H1 (cell line): ENCODE data around the gene HBD. TPM values are rescaled to one million over a fixed set of nuclear protein-coding genes. Genes with fewer than 3 reads are reported as not detected.

Source experiments
- CTCF ChIA-PET: fragments of 300-600 bp; sonication (Branson Sonifier 250); formaldehyde crosslinking; loops from one replicate; lab custom pipeline; 2021; ENCODE audit not compliant: partially characterized antibody; lab: Charles Lee
- POLR2A ChIA-PET: fragments of 300-600 bp; sonication (Branson Sonifier 250); formaldehyde crosslinking; loops from one replicate; lab custom pipeline; 2021; ENCODE audit warnings: inconsistent platforms; ENCODE audit not compliant: partially characterized antibody; lab: Charles Lee
- DNase-seq, 2 experiments: peaks; one replicate each; pipeline versions ENCODE4 v3.0.0 to v3.0.0-alpha.2; 2010 to 2022; ENCODE audit warnings: low spot score in 2 of 2, low read depth in 1 of 2, mixed read lengths in 1 of 2
- FAIRE-seq: peaks from 2 replicates; lab custom pipeline; 2011; peaks lifted over from hg19 to GRCh38; lab: Jason Lieb, UNC
- H2AFZ ChIP-seq: 2 replicates; pipeline ENCODE4 v1.8.1; 2012; ENCODE audit warnings: low read length, inconsistent platforms
- H2AK5ac ChIP-seq: 2 replicates; pipeline ENCODE4 v1.6.1; 2013; ENCODE audit warnings: low read depth, low read length
- H2BK120ac ChIP-seq: replicated peaks from 2 replicates; pipeline ENCODE3; 2013; ENCODE audit warnings: low read depth, low read length, inconsistent platforms
- H2BK12ac ChIP-seq: 2 replicates; pipeline ENCODE4 v1.6.1; 2013; ENCODE audit warnings: low read depth, low read length
- H2BK15ac ChIP-seq: 2 replicates; pipeline ENCODE4 v1.6.1; 2013; ENCODE audit warnings: low read length
- H2BK20ac ChIP-seq: 2 replicates; pipeline ENCODE4 v1.6.1; 2013; ENCODE audit warnings: low read length
- H2BK5ac ChIP-seq: 2 replicates; pipeline ENCODE4 v1.6.1; 2013; ENCODE audit warnings: low read depth, low read length
- H3K14ac ChIP-seq: 2 replicates; pipeline ENCODE4 v1.6.1; 2013; ENCODE audit warnings: inconsistent platforms; ENCODE audit not compliant: insufficient read length
- H3K18ac ChIP-seq: 2 replicates; pipeline ENCODE4 v1.6.1; 2013; ENCODE audit warnings: low read length; ENCODE audit errors: extremely low read depth
- H3K23ac ChIP-seq: 2 replicates; pipeline ENCODE4 v1.6.1; 2013; ENCODE audit warnings: inconsistent platforms; ENCODE audit not compliant: insufficient read length
- H3K23me2 ChIP-seq: 2 replicates; pipeline ENCODE4 v1.6.1; 2013; ENCODE audit warnings: low read depth, low read length
- H3K27ac ChIP-seq: 2 replicates; pipeline ENCODE4 v1.6.1; 2011; ENCODE audit warnings: low read depth, low read length, inconsistent platforms
- H3K27me3 ChIP-seq, 4 experiments: replicated peaks in 1 of 4; 1 replicate in 1 of 4; 2 replicates in 3 of 4; pipeline versions ENCODE4 v1.6.1 to v1.8.1; 2011 to 2013; ENCODE audit warnings: low read length in 3 of 4, mild to moderate bottlenecking in 3 of 4, inconsistent platforms in 2 of 4, mixed read lengths in 2 of 4, moderate library complexity in 1 of 4; ENCODE audit not compliant: control insufficient read depth in 3 of 4, insufficient read depth in 3 of 4; ENCODE audit errors: extremely low read depth in 1 of 4
- H3K36me3 ChIP-seq, 4 experiments: 2 replicates each; pipeline versions ENCODE4 v1.6.1 to v1.8.1; 2011 to 2013; ENCODE audit warnings: mild to moderate bottlenecking in 4 of 4, low read length in 3 of 4, moderate library complexity in 2 of 4, control low read depth in 1 of 4, inconsistent platforms in 1 of 4; ENCODE audit not compliant: insufficient read depth in 4 of 4, control insufficient read depth in 2 of 4
- H3K4ac ChIP-seq: replicated peaks from 2 replicates; pipeline ENCODE3; 2013; ENCODE audit warnings: low read length, low read depth, mixed read lengths, inconsistent platforms; ENCODE audit not compliant: insufficient read length
- H3K4me1 ChIP-seq, 4 experiments: replicated peaks in 1 of 4; 1 replicate in 1 of 4; 2 replicates in 3 of 4; pipeline versions ENCODE4 v1.6.1 to v1.8.1; 2011 to 2013; ENCODE audit warnings: low read length in 3 of 4, inconsistent platforms in 2 of 4, mixed read lengths in 1 of 4; ENCODE audit not compliant: insufficient read depth in 4 of 4, control insufficient read depth in 3 of 4
- H3K4me2 ChIP-seq, 2 experiments: 2 replicates each; pipeline versions ENCODE4 v1.6.1 to v1.8.1; 2011 to 2013; ENCODE audit warnings: low read depth in 2 of 2, low read length in 2 of 2, control low read depth in 1 of 2, inconsistent platforms in 1 of 2, mild to moderate bottlenecking in 1 of 2; ENCODE audit not compliant: insufficient read depth in 1 of 2
- H3K4me3 ChIP-seq, 4 experiments: fragments of 200-600, 300-600 bp in 1 of 4; sonication (generic), shearing (Covaris generic), sonication (Bioruptor Twin) in 1 of 4; 2 replicates each; pipeline versions ENCODE4 v1.5.1 to v1.8.1; 2011 to 2016; ENCODE audit warnings: low read length in 4 of 4, low read depth in 3 of 4, control low read depth in 2 of 4, inconsistent platforms in 2 of 4, mild to moderate bottlenecking in 2 of 4, mixed read lengths in 1 of 4, moderate library complexity in 1 of 4; ENCODE audit not compliant: insufficient read depth in 2 of 4; ENCODE audit errors: extremely low read depth in 1 of 4
- H3K56ac ChIP-seq: replicated peaks from 2 replicates; pipeline ENCODE3; 2013; ENCODE audit warnings: low read depth, mild to moderate bottlenecking, mixed read lengths, low read length, inconsistent platforms; ENCODE audit not compliant: insufficient read length
- H3K79me1 ChIP-seq: 2 replicates; pipeline ENCODE4 v1.6.1; 2013; ENCODE audit warnings: low read depth, low read length, control low read depth
- H3K79me2 ChIP-seq, 2 experiments: 2 replicates each; pipeline versions ENCODE4 v1.6.1 to v1.8.1; 2012 to 2013; ENCODE audit warnings: low read length in 2 of 2, mild to moderate bottlenecking in 2 of 2, inconsistent platforms in 1 of 2; ENCODE audit not compliant: insufficient read depth in 2 of 2, control insufficient read depth in 1 of 2
- H3K9ac ChIP-seq, 4 experiments: replicated peaks in 1 of 4; 1 replicate in 1 of 4; 2 replicates in 3 of 4; pipeline versions ENCODE4 v1.6.1 to v1.8.1; 2011 to 2013; ENCODE audit warnings: low read depth in 3 of 4, low read length in 3 of 4, control low read depth in 2 of 4, mild to moderate bottlenecking in 2 of 4, moderate library complexity in 2 of 4, inconsistent platforms in 1 of 4; ENCODE audit errors: extremely low read depth in 1 of 4
- H3K9me3 ChIP-seq, 2 experiments: 2 replicates each; pipeline versions ENCODE4 v1.6.1 to v1.8.1; 2012 to 2013; ENCODE audit warnings: mild to moderate bottlenecking in 2 of 2, moderate library complexity in 2 of 2, control low read depth in 1 of 2, inconsistent platforms in 1 of 2, low read depth in 1 of 2, low read length in 1 of 2, mixed read lengths in 1 of 2; ENCODE audit not compliant: insufficient read depth in 2 of 2
- H4K20me1 ChIP-seq, 2 experiments: replicated peaks in 1 of 2; 2 replicates each; pipeline versions ENCODE3 to v1.8.1; 2011 to 2013; ENCODE audit warnings: inconsistent platforms in 2 of 2, low read length in 2 of 2, mild to moderate bottlenecking in 1 of 2; ENCODE audit not compliant: insufficient read depth in 2 of 2, control insufficient read depth in 1 of 2
- H4K5ac ChIP-seq: 2 replicates; pipeline ENCODE4 v1.6.1; 2013; ENCODE audit warnings: low read length, low read depth, mixed read lengths, inconsistent platforms; ENCODE audit not compliant: insufficient read length
- H4K8ac ChIP-seq: 2 replicates; pipeline ENCODE4 v1.8.0; 2013; ENCODE audit warnings: mild to moderate bottlenecking, moderate library complexity, low read length, inconsistent platforms; ENCODE audit not compliant: insufficient read depth; ENCODE audit errors: extremely low read depth
- H4K91ac ChIP-seq: replicated peaks from 2 replicates; pipeline ENCODE3; 2013; ENCODE audit warnings: low read length, mixed read lengths, inconsistent platforms; ENCODE audit not compliant: insufficient read length
- CBX8 ChIP-seq: fragments of 300-800, 300-1000 bp; sonication (generic); IDR thresholded peaks from 2 replicates; pipeline ENCODE4 v1.7.1; 2016; ENCODE audit warnings: low read depth, low read length, borderline replicate concordance
- EGR1 ChIP-seq: IDR thresholded peaks from 2 replicates; pipeline ENCODE4 v1.6.1; 2011; ENCODE audit warnings: low read depth, low read length, borderline replicate concordance
- JUN ChIP-seq: IDR thresholded peaks from 2 replicates; pipeline ENCODE4 v1.6.1; 2011; ENCODE audit warnings: low read depth, mild to moderate bottlenecking, improper control_type of control experiment, low read length
- KDM1A ChIP-seq: fragments of 200-600, 300-600 bp; sonication (generic); IDR thresholded peaks from 2 replicates; pipeline ENCODE4 v1.7.1; 2016; ENCODE audit warnings: mild to moderate bottlenecking, low read length, borderline replicate concordance
- MAFK ChIP-seq: IDR thresholded peaks from 2 replicates; pipeline ENCODE4 v1.6.1; 2012; ENCODE audit warnings: low read depth, mild to moderate bottlenecking, improper control_type of control experiment, low read length
- NANOG ChIP-seq: IDR thresholded peaks from 2 replicates; pipeline ENCODE4 v1.6.1; 2011; ENCODE audit warnings: low read length, low read depth, mild to moderate bottlenecking, inconsistent platforms; ENCODE audit not compliant: insufficient read depth, poor library complexity, severe bottlenecking
- PHF8 ChIP-seq: fragments of 200-600 bp; sonication (generic); conservative IDR thresholded peaks from 2 replicates; pipeline ENCODE4 v1.7.1; 2012; ENCODE audit warnings: low read depth, mild to moderate bottlenecking, inconsistent platforms, low read length, moderate library complexity
- POLR2AphosphoS5 ChIP-seq: IDR thresholded peaks from 2 replicates; pipeline ENCODE4 v1.6.1; 2011; ENCODE audit warnings: low read depth, low read length
- POU5F1 ChIP-seq: IDR thresholded peaks from 2 replicates; pipeline ENCODE4 v1.6.1; 2011; ENCODE audit warnings: low read depth, mild to moderate bottlenecking, low read length, moderate library complexity
- TAF1 ChIP-seq: IDR thresholded peaks from 2 replicates; pipeline ENCODE4 v1.6.1; 2011; ENCODE audit warnings: mild to moderate bottlenecking, low read depth, low read length
- TEAD4 ChIP-seq: IDR thresholded peaks from 2 replicates; pipeline ENCODE4 v1.6.1; 2012; ENCODE audit warnings: low read depth, low read length, inconsistent platforms, mixed read lengths
- ZNF274 ChIP-seq: IDR thresholded peaks from 2 replicates; pipeline ENCODE4 v1.7.0; 2012; ENCODE audit warnings: low read length, borderline replicate concordance; ENCODE audit errors: extremely low read depth
- WGBS, 2 experiments: shearing (Covaris generic) in 1 of 2; methylation state at CpG; one replicate each; pipeline versions ENCODE4 v1.1.6 to v1.1.7; 2013 to 2015; ENCODE audit warnings: low lambda C conversion rate in 2 of 2, mixed read lengths in 2 of 2, inconsistent platforms in 1 of 2, low coverage in 1 of 2, missing lambda C conversion rate in 1 of 2; ENCODE audit not compliant: insufficient replicate concordance in 2 of 2, insufficient coverage in 1 of 2, insufficient read length in 1 of 2; ENCODE audit errors: extremely low coverage in 1 of 2, missing lambda C conversion rate in 1 of 2; 5-methylcytosine and 5-hydroxymethylcytosine counted together
- polyA plus RNA-seq, 7 experiments: library from polyadenylated mRNA; depleted of rRNA in 3 of 7; stranded (reverse) in 5 of 7; unstranded in 2 of 7; fragments of >200 nt in 5 of 7; fragments of 200-250 nt in 2 of 7; gene quantifications; 1 replicate in 5 of 7; 2 replicates in 1 of 7; 4 replicates in 1 of 7; pipeline versions ENCODE4 v1.2.1 to v1.2.3, GENCODE V29; 2011 to 2013; ENCODE audit warnings: missing spikeins in 2 of 7, mixed read lengths in 2 of 7
- total RNA-seq: library from RNA; stranded (reverse); fragmentation: NEBNext Ultra II Directional; extraction: Animal tissue kit (Norgen Biotek cat#: 25700); gene quantifications from 2 replicates; pipeline ENCODE4 v1.2.1, GENCODE V29; 2021
- TF ChIP-seq, protein P1 (sequence below), 3 experiments: IDR thresholded peaks; 1 replicate in 2 of 3; 2 replicates in 1 of 3; pipeline versions ENCODE4 v1.5.1 to v1.6.1; 2011; ENCODE audit warnings: low read length in 3 of 3, mild to moderate bottlenecking in 3 of 3, inconsistent platforms in 2 of 3, low read depth in 1 of 3, moderate library complexity in 1 of 3; ENCODE audit not compliant: insufficient read depth in 1 of 3; ENCODE audit errors: control extremely low read depth in 1 of 3

HBD gene
- total and polyA plus RNA-seq, 2 of the 8 experiments (the other 6 are each of a cell fraction or from before 2014, with no cell fraction given), result not detected

DNA sequence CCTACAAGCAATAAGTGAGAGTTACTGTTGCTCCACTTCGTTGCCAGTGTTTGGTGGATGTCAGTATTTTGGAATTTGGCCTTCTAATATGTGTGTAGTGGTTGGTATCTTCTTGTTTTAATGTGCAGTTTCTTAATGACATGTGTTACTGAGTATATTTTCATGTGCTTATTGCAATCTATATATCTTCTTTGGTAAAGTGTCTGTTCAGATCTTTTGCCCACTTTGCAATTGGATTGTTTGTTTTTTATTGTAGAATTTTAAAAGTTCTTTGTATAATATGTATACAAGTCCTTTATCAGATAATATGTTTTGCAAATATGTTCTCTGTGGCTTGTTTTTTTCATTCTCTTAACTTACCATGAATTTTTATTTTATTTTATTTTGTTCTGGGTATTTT is 41.5 kb downstream of the HBD start:
- Histone ChIP-seq H3K27me3 (no peaks in the 10 kb centered on the region), H2BK15ac (no peak overlapping the region), H3K23me2 (no peaks in the 10 kb centered on the region), H3K14ac (no peak overlapping the region), H4K8ac (no peak overlapping the region), H2BK120ac (no peak overlapping the region), H3K4me2 (no peak overlapping the region), H2AK5ac (no peak overlapping the region), H3K27ac (no peak overlapping the region), H3K9me3 (peaks cover 7 to 8% of the 10 kb centered on the region in 2 experiments; a peak in 3 of 4 replicates), H3K4me3 (no peak overlapping the region), H3K56ac (no peak overlapping the region), H4K91ac (no peak overlapping the region), H3K79me1 (no peaks in the 10 kb centered on the region), H2BK5ac (no peak overlapping the region), H3K9ac (no peak overlapping the region), H3K18ac (no peak overlapping the region), H3K4ac (no peak overlapping the region), H2AFZ (no peak overlapping the region), H3K79me2 (no peaks in the 10 kb centered on the region), H3K23ac (no peak overlapping the region), H4K5ac (no peak overlapping the region), H2BK12ac (no peak overlapping the region), H2BK20ac (no peak overlapping the region), H3K36me3 (no peaks in the 10 kb centered on the region), H3K4me1 (peaks cover 0 to 3% (median 0%) of the 10 kb centered on the region in 4 experiments; a peak in 1 of 7 replicates), H4K20me1 (no peaks in the 10 kb centered on the region)
- ChIA-PET CTCF (no interaction called here), POLR2A (no interaction called here)
- DNase-seq (no peak), FAIRE-seq (no peak)
- 0% methylated on average over 1 of the region's 1 CpG; no CpG with 5 or more reads in 1 of the 2 experiments for WGBS, 2 experiments
- TF ChIP-seq CBX8 (no peak), NANOG (no peak), KDM1A (no peak), PHF8 (no peak), JUN (no peak), TEAD4 (no peak), POU5F1 (no peak), TAF1 (no peak), POLR2AphosphoS5 (no peak), MAFK (no peak), ZNF274 (no peak), EGR1 (no peak)
- TF ChIP-seq, protein P1, sequence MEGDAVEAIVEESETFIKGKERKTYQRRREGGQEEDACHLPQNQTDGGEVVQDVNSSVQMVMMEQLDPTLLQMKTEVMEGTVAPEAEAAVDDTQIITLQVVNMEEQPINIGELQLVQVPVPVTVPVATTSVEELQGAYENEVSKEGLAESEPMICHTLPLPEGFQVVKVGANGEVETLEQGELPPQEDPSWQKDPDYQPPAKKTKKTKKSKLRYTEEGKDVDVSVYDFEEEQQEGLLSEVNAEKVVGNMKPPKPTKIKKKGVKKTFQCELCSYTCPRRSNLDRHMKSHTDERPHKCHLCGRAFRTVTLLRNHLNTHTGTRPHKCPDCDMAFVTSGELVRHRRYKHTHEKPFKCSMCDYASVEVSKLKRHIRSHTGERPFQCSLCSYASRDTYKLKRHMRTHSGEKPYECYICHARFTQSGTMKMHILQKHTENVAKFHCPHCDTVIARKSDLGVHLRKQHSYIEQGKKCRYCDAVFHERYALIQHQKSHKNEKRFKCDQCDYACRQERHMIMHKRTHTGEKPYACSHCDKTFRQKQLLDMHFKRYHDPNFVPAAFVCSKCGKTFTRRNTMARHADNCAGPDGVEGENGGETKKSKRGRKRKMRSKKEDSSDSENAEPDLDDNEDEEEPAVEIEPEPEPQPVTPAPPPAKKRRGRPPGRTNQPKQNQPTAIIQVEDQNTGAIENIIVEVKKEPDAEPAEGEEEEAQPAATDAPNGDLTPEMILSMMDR (IDR thresholded peaks at IDR 0.05; ENCODE audit: control extremely low read depth in 1 of 3, insufficient read depth in 1 of 3, low read depth in 1 of 3, low read length in 3 of 3), result no peak
